Liver (tissue), 9 donors: ENCODE results near the gene TNNI3K. TPM values are rescaled to one million over a fixed set of nuclear protein-coding genes. Genes with fewer than 3 reads are reported as not detected.

Experiments
- DNase-seq: peaks from one replicate; pipeline ENCODE4 v3.0.0-alpha.2; 2017; ENCODE audit warnings: low spot score
- H3K27ac ChIP-seq, 2 donors: one replicate each; pipeline ENCODE4 v1.7.0; 2013; ENCODE audit warnings: inconsistent platforms in 2 of 2, low read length in 2 of 2, control low read depth in 1 of 2, low read depth in 1 of 2, mild to moderate bottlenecking in 1 of 2
- H3K27me3 ChIP-seq, 4 donors: one replicate each; pipeline versions ENCODE4 v1.6.1 to v1.7.0; 2013; ENCODE audit warnings: low read length in 3 of 4, inconsistent platforms in 1 of 4, mild to moderate bottlenecking in 1 of 4, moderate library complexity in 1 of 4; ENCODE audit not compliant: control insufficient read depth in 4 of 4, insufficient read depth in 4 of 4
- H3K36me3 ChIP-seq, 4 donors: one replicate each; pipeline versions ENCODE4 v1.6.1 to v1.7.0; 2013; ENCODE audit warnings: low read length in 3 of 4, mild to moderate bottlenecking in 3 of 4, low read depth in 1 of 4, moderate library complexity in 1 of 4; ENCODE audit not compliant: control insufficient read depth in 4 of 4, insufficient read depth in 3 of 4
- H3K4me1 ChIP-seq, 4 donors: one replicate each; pipeline versions ENCODE4 v1.6.1 to v1.7.0; 2013; ENCODE audit warnings: low read length in 3 of 4, mild to moderate bottlenecking in 3 of 4, moderate library complexity in 1 of 4; ENCODE audit not compliant: control insufficient read depth in 4 of 4, insufficient read depth in 4 of 4
- H3K4me3 ChIP-seq, 3 donors: one replicate each; pipeline versions ENCODE4 v1.6.1 to v1.7.0; 2013; ENCODE audit warnings: low read length in 3 of 3, control low read depth in 1 of 3, low read depth in 1 of 3, mild to moderate bottlenecking in 1 of 3
- H3K9ac ChIP-seq, 2 donors: one replicate each; pipeline ENCODE4 v1.7.0; 2013; ENCODE audit warnings: low read length in 2 of 2, mild to moderate bottlenecking in 2 of 2, moderate library complexity in 2 of 2, control low read depth in 1 of 2, low read depth in 1 of 2
- H3K9me3 ChIP-seq, 4 donors: one replicate each; pipeline versions ENCODE4 v1.6.1 to v1.7.0; 2013; ENCODE audit warnings: low read length in 3 of 4; ENCODE audit not compliant: control insufficient read depth in 4 of 4
- EGR1 ChIP-seq, 2 donors: IDR thresholded peaks; 2 replicates each; pipeline ENCODE4 v1.6.1; 2016 to 2018; ENCODE audit warnings: antibody characterized with exemption in 2 of 2, low read depth in 2 of 2
- FOXA1 ChIP-seq: IDR thresholded peaks from 2 replicates; pipeline ENCODE4 v1.6.1; 2016; ENCODE audit warnings: antibody characterized with exemption
- FOXA2 ChIP-seq: IDR thresholded peaks from 2 replicates; pipeline ENCODE4 v1.6.1; 2016; ENCODE audit warnings: antibody characterized with exemption
- GABPA ChIP-seq, 2 donors: IDR thresholded peaks in 1 of 2; conservative IDR thresholded peaks in 1 of 2; 2 replicates each; pipeline ENCODE4 v1.6.1; 2016; ENCODE audit warnings: antibody characterized with exemption in 2 of 2, mild to moderate bottlenecking in 1 of 2, moderate library complexity in 1 of 2
- HNF4A ChIP-seq, 2 donors: conservative IDR thresholded peaks; 2 replicates each; pipeline ENCODE4 v1.6.1; 2016; ENCODE audit warnings: antibody characterized with exemption in 2 of 2, mild to moderate bottlenecking in 2 of 2
- HNF4G ChIP-seq: IDR thresholded peaks from 2 replicates; pipeline ENCODE4 v1.6.1; 2016; ENCODE audit warnings: antibody characterized with exemption
- JUND ChIP-seq, 2 donors: IDR thresholded peaks; 2 replicates each; pipeline ENCODE4 v1.6.1; 2016; ENCODE audit warnings: antibody characterized with exemption in 2 of 2
- NR2F2 ChIP-seq: IDR thresholded peaks from 2 replicates; pipeline ENCODE4 v1.6.1; 2016; ENCODE audit warnings: antibody characterized with exemption
- RAD21 ChIP-seq, 2 donors: IDR thresholded peaks; 2 replicates each; pipeline ENCODE4 v1.6.1; 2016; ENCODE audit warnings: antibody characterized with exemption in 2 of 2, mild to moderate bottlenecking in 2 of 2
- RXRA ChIP-seq, 2 donors: IDR thresholded peaks; 2 replicates each; pipeline ENCODE4 v1.6.1; 2017 to 2018; ENCODE audit warnings: antibody characterized with exemption in 2 of 2, mild to moderate bottlenecking in 1 of 2
- SP1 ChIP-seq: IDR thresholded peaks from 2 replicates; pipeline ENCODE4 v1.6.1; 2018; ENCODE audit warnings: antibody characterized with exemption, mild to moderate bottlenecking
- TAF1 ChIP-seq: conservative IDR thresholded peaks from 2 replicates; pipeline ENCODE4 v1.6.1; 2016; ENCODE audit warnings: antibody characterized with exemption, mild to moderate bottlenecking
- YY1 ChIP-seq: IDR thresholded peaks from 2 replicates; pipeline ENCODE4 v1.6.1; 2016; ENCODE audit warnings: antibody characterized with exemption, mild to moderate bottlenecking
- WGBS: extraction: QIAGEN DNeasy Blood & Tissue Kit; methylation state at CpG from one replicate; pipeline ENCODE4 v1.1.7; 2013; 5-methylcytosine and 5-hydroxymethylcytosine counted together
- polyA plus RNA-seq, 2 donors: library from polyadenylated mRNA; stranded (reverse) in 1 of 2; unstranded in 1 of 2; fragments of 200-250 nt in 1 of 2; fragments of >200 nt in 1 of 2; fragmentation: Nextera tagmentation in 1 of 2; extraction: Ambion mirVana in 1 of 2; gene quantifications; one replicate each; pipeline versions ENCODE4 v1.2.1 to v1.2.3, GENCODE V29; 2013 to 2015
- total RNA-seq, 2 donors: library from RNA; depleted of rRNA; stranded (reverse); fragments of >200 nt; gene quantifications; one replicate each; pipeline ENCODE4 v1.2.3, GENCODE V29; 2014
- TF ChIP-seq, protein P1 (sequence below): fragments of 150-350 bp; IDR thresholded peaks from 2 replicates; pipeline ENCODE4 v1.5.1; 2017; ENCODE audit warnings: improper control_type of control experiment, low read depth, low read length; ENCODE audit not compliant: missing input control
- TF ChIP-seq, protein P2 (sequence below): IDR thresholded peaks from 2 replicates; pipeline ENCODE4 v1.6.1; 2016; ENCODE audit warnings: antibody characterized with exemption
- TF ChIP-seq, protein P3 (sequence below): IDR thresholded peaks from 2 replicates; pipeline ENCODE4 v1.6.1; 2016; ENCODE audit warnings: antibody characterized with exemption
- TF ChIP-seq, protein P4 (sequence below): IDR thresholded peaks from 2 replicates; pipeline ENCODE4 v1.6.1; 2016; ENCODE audit warnings: antibody characterized with exemption
- TF ChIP-seq, protein P5 (sequence below): IDR thresholded peaks from 2 replicates; pipeline ENCODE4 v1.6.1; 2016; ENCODE audit warnings: antibody characterized with exemption, mild to moderate bottlenecking
- donor health status: healthy.
- donor health status: healthy.
- donor health status: healthy.
- donor health status: healthy.
- donor health status: healthy.

Gene TNNI3K
- total and polyA plus RNA-seq, 4 donors = 0.09 to 0.10 TPM; not detected in 2

DNA sequence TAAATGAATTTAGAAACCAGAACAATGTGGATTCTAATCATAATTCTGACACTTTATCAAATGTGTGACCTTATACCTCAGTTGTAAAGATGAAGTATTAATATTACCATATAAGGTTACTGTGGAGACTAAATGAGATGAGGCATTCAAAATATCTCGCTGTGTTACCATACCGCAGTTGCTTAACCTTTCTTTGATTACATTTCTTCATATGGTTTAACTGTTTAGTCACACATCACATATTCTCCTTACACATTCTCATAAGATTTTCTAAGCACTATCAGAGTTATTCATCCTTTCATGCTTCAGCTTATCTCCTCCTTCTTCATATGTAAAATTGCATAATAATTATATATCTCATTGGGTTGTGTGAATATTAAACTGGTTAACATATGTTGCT is 188.3 kb downstream of the TNNI3K start:
- Histone ChIP-seq H3K36me3 (no peaks in the 10 kb centered on the region), H3K27me3 (no peaks in the 10 kb centered on the region), H3K9me3 (no peaks in the 10 kb centered on the region), H3K4me1 (no peaks in the 10 kb centered on the region), H3K9ac (no peak overlapping the region), H3K27ac (no peak overlapping the region), H3K4me3 (no peak overlapping the region)
- 93% methylated on average over 2 of the region's 2 CpGs for WGBS
- DNase-seq = no peak
- TF ChIP-seq YY1 = no peak
- TF ChIP-seq, protein P1, sequence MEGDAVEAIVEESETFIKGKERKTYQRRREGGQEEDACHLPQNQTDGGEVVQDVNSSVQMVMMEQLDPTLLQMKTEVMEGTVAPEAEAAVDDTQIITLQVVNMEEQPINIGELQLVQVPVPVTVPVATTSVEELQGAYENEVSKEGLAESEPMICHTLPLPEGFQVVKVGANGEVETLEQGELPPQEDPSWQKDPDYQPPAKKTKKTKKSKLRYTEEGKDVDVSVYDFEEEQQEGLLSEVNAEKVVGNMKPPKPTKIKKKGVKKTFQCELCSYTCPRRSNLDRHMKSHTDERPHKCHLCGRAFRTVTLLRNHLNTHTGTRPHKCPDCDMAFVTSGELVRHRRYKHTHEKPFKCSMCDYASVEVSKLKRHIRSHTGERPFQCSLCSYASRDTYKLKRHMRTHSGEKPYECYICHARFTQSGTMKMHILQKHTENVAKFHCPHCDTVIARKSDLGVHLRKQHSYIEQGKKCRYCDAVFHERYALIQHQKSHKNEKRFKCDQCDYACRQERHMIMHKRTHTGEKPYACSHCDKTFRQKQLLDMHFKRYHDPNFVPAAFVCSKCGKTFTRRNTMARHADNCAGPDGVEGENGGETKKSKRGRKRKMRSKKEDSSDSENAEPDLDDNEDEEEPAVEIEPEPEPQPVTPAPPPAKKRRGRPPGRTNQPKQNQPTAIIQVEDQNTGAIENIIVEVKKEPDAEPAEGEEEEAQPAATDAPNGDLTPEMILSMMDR = no peak
- no peak for TF ChIP-seq HNF4G
- TF ChIP-seq, protein P2, sequence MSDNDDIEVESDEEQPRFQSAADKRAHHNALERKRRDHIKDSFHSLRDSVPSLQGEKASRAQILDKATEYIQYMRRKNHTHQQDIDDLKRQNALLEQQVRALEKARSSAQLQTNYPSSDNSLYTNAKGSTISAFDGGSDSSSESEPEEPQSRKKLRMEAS = no peak
- no peak for TF ChIP-seq SP1
- TF ChIP-seq TAF1 = no peak
- TF ChIP-seq, protein P3, sequence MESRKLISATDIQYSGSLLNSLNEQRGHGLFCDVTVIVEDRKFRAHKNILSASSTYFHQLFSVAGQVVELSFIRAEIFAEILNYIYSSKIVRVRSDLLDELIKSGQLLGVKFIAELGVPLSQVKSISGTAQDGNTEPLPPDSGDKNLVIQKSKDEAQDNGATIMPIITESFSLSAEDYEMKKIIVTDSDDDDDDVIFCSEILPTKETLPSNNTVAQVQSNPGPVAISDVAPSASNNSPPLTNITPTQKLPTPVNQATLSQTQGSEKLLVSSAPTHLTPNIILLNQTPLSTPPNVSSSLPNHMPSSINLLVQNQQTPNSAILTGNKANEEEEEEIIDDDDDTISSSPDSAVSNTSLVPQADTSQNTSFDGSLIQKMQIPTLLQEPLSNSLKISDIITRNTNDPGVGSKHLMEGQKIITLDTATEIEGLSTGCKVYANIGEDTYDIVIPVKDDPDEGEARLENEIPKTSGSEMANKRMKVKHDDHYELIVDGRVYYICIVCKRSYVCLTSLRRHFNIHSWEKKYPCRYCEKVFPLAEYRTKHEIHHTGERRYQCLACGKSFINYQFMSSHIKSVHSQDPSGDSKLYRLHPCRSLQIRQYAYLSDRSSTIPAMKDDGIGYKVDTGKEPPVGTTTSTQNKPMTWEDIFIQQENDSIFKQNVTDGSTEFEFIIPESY = no peak
- TF ChIP-seq NR2F2 = no peak
- no peak for TF ChIP-seq HNF4A (conservative IDR thresholded peaks at IDR 0.05)
- no peak for TF ChIP-seq FOXA1
- no peak for TF ChIP-seq EGR1 (IDR thresholded peaks at IDR 0.05; ENCODE audit: low read depth in 2 of 2)
- TF ChIP-seq RXRA (IDR thresholded peaks at IDR 0.05) = no peak
- no peak for TF ChIP-seq FOXA2
- TF ChIP-seq, protein P4, sequence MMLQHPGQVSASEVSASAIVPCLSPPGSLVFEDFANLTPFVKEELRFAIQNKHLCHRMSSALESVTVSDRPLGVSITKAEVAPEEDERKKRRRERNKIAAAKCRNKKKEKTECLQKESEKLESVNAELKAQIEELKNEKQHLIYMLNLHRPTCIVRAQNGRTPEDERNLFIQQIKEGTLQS = no peak
- TF ChIP-seq, protein P5, sequence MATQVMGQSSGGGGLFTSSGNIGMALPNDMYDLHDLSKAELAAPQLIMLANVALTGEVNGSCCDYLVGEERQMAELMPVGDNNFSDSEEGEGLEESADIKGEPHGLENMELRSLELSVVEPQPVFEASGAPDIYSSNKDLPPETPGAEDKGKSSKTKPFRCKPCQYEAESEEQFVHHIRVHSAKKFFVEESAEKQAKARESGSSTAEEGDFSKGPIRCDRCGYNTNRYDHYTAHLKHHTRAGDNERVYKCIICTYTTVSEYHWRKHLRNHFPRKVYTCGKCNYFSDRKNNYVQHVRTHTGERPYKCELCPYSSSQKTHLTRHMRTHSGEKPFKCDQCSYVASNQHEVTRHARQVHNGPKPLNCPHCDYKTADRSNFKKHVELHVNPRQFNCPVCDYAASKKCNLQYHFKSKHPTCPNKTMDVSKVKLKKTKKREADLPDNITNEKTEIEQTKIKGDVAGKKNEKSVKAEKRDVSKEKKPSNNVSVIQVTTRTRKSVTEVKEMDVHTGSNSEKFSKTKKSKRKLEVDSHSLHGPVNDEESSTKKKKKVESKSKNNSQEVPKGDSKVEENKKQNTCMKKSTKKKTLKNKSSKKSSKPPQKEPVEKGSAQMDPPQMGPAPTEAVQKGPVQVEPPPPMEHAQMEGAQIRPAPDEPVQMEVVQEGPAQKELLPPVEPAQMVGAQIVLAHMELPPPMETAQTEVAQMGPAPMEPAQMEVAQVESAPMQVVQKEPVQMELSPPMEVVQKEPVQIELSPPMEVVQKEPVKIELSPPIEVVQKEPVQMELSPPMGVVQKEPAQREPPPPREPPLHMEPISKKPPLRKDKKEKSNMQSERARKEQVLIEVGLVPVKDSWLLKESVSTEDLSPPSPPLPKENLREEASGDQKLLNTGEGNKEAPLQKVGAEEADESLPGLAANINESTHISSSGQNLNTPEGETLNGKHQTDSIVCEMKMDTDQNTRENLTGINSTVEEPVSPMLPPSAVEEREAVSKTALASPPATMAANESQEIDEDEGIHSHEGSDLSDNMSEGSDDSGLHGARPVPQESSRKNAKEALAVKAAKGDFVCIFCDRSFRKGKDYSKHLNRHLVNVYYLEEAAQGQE = no peak
- no peak for TF ChIP-seq GABPA (IDR thresholded peaks at IDR 0.05 in 1 of 2, conservative IDR thresholded peaks at IDR 0.05 in 1 of 2)
- no peak for TF ChIP-seq JUND (IDR thresholded peaks at IDR 0.05)
- no peak for TF ChIP-seq RAD21 (IDR thresholded peaks at IDR 0.05)
